GM19193 (cell line): ENCODE measurements around the gene LEPROT.

Experiments used
- POLR2A ChIP-seq: IDR thresholded peaks from 4 replicates; pipeline ENCODE4 v1.6.1; 2011; ENCODE audit not compliant: insufficient read depth, insufficient read length; ENCODE audit errors: extremely low read depth

The LEPROT gene

DNA sequence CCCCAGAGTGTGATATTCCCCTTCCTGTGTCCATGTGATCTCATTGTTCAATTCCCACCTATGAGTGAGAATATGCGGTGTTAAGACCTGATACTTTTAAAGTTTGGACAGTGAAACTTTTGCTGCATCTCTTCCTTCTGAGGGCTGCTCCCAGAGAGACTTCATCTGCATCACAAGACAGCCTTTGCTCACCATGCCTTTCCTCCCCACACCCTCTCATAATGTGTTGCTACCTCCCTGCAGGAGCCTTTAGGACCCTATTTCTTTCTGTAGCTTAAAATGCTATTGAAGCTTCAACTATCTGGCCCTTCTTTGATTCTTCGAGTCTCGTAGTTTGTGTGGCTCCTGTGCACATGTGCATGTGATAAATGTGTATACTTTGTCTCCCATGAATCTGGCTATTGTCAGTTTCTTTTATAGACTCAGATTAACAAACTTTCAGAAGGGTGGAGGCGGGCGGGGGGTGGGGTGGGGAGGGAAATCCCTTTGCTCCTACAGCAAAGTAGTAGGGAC, 23.7 kb downstream of the LEPROT start:
- no peak for TF ChIP-seq POLR2A

DNA sequence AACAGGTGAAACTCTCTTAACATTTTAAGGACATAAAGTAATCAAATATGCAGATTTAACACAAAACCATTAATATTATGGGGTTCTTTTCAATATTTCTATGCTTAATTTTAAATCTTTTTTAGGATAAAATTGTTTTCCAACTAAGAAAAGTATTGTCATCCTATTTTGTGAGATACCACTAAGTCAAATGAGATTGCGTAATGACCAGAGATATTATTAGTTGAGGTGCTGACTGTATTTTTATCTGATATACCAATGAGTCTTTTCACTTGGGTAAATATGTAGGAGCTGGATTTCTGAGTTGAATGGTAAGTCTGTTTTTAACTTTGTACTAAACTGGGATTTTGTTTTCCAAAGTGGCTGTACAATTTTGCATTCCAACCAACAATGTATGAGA, 25.4 kb downstream of the LEPROT start:
- no peak for TF ChIP-seq POLR2A

GRCh38 chr1:65449214-65449823, 28.9 kb downstream of the LEPROT start:
- no peak for TF ChIP-seq POLR2A

DNA sequence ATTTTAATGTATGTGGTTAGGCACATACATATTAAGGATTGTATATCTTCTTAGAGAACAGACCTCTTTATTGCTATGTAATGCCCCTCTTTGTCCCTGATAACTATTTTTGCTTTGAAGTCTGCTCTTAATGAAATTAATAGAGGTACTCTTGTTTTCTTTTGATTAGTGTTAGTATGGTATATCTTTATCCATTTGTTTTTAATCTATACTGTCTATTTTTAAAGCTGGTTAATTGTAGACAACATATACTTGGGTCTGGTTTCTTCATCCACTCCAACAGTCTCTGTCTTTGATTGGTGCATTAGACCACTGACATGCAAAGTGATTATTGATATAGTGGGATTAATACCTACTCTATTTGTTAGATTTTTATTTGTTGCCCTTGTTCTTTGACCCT, 36.0 kb downstream of the LEPROT start:
- no peak for TF ChIP-seq POLR2A

- no peak for TF ChIP-seq POLR2A
Measured at GRCh38 chr1:65457868-65458267, 37.4 kb downstream of the LEPROT start.

DNA sequence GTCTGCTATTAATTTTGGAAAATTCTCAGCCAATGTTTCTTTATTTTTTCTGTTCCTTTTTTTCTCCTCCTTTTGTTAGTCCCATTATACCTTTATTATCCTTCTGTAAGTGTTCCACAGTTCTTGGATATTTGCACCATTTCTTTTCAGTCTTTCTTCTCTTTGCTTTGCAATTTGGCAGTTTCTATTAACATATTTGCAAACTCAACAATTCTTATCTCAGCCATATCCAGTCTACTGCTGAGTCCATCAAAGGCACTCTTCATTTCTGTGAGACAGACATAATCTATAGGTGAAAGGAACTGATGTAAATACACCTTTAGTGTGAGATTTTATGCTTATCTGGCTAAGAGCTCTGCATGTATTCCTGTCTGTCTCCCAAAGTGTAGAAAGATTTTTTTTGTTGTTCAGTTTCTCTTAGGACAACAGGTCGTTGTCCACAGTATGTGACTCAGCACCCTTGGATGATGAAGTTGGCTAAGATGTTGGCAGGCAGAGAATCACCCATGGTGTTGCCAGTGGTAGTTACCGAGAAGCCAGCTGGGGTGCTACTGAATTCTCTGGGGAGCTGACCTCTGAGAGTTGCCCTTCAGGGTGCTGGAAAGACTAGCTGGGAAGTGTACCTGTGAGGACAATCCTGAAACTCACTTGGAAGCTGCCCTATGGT, 38.4 kb downstream of the LEPROT start:
- TF ChIP-seq POLR2A = no peak

- no peak for TF ChIP-seq POLR2A
Measured at GRCh38 chr1:65459397-65459768, 38.9 kb downstream of the LEPROT start.

DNA sequence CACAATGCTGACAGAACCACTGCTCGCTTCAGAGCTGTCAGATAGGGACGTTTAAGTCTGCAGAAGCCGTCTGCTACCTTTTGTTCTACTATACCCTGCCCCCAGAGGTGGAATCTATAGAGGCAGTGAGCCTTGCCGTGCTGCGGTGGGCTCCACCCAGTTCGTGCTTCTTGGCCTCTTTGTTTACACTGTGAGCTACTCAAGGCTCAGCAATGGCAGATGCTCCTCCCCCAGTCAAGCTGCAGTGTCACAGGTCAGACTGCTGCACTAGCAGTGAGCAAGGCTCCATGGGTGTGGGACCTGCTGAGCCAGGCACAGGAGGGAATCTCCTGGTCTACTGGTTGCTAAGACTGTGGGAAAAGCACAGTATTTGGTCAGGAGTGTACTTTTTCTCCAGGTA, 47.1 kb downstream of the LEPROT start:
- TF ChIP-seq POLR2A = no peak

GRCh38 chr1:65469126-65469888, 48.8 kb downstream of the LEPROT start:
- no peak for TF ChIP-seq POLR2A

DNA sequence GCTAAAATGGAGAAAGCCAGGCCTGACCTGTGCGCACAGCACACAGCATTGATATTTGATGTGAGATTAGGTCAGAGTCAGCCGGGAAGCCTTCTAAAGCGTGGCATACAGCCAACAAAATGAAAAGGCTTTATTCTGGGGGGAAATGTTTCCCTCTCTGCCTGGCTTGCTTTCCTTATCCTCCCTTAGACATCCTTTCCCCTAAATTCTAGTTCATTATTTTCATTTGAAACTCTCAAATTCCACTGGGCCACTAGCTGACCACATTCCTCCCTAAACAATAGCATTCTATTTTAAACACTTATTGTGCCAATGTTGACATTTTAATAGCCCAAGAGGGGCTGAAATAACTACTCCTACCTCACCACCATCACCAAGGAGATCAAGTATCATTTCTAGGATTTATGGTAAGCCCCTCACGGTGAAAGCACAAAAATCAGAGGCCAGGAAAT, 49.4 kb downstream of the LEPROT start:
- no peak for TF ChIP-seq POLR2A

DNA sequence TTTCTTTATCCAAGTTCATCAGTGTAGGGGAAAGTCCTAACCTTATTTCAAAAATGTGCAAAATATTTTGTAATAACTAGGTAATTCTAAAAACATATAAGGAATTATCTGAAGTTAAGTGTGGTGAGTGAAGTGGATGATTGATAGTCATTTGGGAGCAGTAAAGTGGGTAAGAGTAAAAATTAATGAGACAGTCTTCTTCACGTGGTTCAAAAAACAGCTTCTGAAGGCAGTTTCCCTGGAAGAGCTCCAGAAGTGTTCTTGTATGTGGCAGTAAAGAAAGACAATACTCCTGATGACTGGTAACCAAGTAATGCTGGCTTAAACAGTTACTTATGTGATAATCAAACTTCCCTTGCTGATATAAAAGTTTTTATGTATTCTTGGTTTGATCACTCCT, 50.3 kb downstream of the LEPROT start:
- TF ChIP-seq POLR2A = no peak

DNA sequence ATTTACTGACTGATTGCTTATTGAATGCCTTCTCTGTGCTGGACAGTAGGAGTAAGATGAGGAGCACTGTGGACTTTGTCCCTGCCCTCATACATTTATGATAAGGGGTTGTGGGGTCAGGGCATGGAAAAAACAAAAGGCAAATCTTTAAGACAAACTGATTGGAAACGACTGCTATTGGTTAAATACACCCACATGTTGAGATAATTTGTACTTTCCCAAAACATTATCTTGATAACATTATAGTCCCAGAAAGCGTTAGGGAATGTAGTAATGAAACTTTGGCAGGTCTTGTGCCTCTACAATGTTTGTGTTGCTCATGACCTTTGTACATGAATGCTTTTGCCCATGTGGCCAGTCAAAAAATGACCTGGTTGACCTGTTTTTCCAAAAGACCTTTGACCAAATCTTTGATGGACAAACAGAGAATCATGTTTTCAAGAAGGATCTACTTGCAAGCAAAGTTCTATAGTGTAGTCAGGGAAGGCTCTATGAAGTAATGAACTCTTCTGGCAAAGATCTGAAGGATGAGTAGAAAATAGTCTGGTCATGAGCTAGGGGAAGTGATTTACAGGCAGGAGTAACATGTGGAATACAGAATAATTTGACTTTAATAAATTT, 50.9 kb downstream of the LEPROT start:
- TF ChIP-seq POLR2A = no peak

GRCh38 chr1:65471861-65472332, 51.4 kb downstream of the LEPROT start:
- no peak for TF ChIP-seq POLR2A

DNA sequence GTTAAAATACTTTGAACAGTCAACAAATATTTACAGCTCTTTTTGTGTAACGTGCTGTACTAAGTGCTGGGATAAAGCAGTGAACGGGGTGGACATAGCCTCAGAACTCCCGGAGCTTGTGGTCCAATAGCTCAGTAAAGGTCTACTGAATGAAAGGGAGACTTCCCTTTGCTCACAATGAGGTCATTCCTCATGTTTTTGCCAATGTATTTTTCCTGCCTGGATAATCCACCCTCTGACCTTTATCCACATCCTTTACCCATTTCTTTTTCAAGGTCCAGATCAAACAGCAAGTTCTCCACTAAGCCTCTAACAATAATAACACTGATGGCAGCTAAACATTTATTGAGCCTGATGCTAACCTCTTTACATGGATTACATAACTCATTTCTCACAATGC, 55.9 kb downstream of the LEPROT start:
- no peak for TF ChIP-seq POLR2A
